Esophagus muscularis mucosa (tissue), 3 donors: ENCODE results near the gene IRF9.

ENCODE experiments used
- POLR2A ChIP-seq: fragments of 450-650 bp; IDR thresholded peaks from one replicate; pipeline ENCODE4 v1.6.1; 2017; ENCODE audit warnings: antibody characterized with exemption, moderate library complexity, mild to moderate bottlenecking, low read depth
- TF ChIP-seq, protein P1 (sequence below), 3 experiments: fragments of 200-600 bp in 2 of 3; fragments of 450-650 bp in 1 of 3; sonication (generic) in 2 of 3; IDR thresholded peaks; one replicate each; pipeline ENCODE4 v1.5.1; 2017 to 2019; ENCODE audit warnings: antibody characterized with exemption in 3 of 3, mild to moderate bottlenecking in 2 of 3, moderate library complexity in 1 of 3

DNA sequence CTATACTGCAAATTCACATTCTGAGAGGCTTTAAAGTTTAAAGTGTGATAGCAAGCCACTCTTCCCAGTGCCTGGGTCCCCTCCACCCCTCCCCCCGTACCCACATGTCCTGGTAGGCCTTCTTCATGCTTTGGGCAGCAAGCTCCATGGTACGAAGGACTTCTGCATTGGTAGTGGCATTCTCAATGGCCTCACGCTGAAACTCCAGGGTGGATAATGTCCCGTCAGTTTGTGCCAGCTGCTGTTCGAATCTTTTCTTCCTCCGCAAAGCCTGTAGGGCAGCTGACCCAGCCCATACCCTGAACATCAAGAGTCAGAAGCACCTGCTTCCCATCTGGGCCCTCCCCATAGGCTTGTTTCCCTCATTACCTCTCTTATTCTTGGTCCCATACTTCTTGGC is 50.2 kb downstream of the IRF9 start:
- no peak for TF ChIP-seq POLR2A
- TF ChIP-seq, protein P1, sequence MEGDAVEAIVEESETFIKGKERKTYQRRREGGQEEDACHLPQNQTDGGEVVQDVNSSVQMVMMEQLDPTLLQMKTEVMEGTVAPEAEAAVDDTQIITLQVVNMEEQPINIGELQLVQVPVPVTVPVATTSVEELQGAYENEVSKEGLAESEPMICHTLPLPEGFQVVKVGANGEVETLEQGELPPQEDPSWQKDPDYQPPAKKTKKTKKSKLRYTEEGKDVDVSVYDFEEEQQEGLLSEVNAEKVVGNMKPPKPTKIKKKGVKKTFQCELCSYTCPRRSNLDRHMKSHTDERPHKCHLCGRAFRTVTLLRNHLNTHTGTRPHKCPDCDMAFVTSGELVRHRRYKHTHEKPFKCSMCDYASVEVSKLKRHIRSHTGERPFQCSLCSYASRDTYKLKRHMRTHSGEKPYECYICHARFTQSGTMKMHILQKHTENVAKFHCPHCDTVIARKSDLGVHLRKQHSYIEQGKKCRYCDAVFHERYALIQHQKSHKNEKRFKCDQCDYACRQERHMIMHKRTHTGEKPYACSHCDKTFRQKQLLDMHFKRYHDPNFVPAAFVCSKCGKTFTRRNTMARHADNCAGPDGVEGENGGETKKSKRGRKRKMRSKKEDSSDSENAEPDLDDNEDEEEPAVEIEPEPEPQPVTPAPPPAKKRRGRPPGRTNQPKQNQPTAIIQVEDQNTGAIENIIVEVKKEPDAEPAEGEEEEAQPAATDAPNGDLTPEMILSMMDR (IDR thresholded peaks at IDR 0.05): no peak
